ENCODE data around the gene CTNNBL1.
"Not testable (repeated sequence)": the region's sequence is repeated elsewhere in the genome, so short reads cannot be mapped to it uniquely, and the experiment has no call there.

The CTNNBL1 gene, protein sequence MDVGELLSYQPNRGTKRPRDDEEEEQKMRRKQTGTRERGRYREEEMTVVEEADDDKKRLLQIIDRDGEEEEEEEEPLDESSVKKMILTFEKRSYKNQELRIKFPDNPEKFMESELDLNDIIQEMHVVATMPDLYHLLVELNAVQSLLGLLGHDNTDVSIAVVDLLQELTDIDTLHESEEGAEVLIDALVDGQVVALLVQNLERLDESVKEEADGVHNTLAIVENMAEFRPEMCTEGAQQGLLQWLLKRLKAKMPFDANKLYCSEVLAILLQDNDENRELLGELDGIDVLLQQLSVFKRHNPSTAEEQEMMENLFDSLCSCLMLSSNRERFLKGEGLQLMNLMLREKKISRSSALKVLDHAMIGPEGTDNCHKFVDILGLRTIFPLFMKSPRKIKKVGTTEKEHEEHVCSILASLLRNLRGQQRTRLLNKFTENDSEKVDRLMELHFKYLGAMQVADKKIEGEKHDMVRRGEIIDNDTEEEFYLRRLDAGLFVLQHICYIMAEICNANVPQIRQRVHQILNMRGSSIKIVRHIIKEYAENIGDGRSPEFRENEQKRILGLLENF

DNA sequence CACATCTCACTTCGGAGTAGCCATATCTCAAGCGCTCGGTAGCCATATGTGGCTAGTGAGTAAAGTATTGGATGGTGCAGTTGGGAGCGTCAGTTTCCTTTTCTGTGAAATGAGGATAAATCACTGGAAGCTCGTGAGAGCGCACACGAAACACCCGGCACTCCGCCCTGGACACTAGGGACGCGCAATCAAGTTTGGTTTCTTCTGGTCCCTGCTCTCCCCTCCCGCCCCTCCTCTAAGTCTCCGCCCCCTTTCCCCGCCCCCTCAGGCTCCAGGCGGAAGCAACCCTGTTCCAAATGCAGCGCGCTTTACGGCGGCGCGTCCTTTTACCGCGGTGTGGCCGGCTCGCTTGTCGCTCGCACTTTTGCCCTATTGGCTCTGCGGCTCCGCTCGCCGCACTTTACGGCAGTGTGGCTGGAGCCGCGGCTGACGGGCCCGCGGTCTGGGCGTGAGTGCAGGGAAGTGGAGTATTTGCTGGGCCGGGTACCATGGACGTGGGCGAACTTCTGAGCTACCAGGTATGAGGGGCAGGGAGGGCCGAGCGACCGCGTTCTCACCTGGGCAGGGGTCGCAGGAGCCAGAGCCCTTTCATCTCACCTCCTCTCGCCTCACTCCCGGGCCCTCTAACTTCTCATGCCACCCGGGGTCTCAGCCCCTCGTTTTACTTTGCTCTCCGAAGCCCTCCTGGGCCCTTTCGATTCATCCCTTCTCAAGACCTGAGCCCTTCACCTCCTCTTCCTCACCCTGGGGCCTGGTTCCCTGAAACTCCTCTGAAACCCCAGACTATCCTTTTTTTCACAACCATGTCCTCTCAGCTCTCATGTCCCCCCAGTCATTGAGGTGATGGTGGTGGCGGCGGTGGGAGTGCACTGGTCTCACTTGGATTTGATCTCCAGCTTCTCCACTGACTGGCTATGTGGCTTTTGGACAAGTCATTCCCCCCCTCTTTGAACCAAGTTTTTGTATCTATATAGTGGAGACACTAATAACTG is at the start of gene CTNNBL1:
Gene CTNNBL1, plus strand, starts transcription at position 396 of the 992 bp plus-strand sequence. Its CDS starts 93 bp downstream, at position 489.
- DNase-seq, result peak; percentile 87

DNA sequence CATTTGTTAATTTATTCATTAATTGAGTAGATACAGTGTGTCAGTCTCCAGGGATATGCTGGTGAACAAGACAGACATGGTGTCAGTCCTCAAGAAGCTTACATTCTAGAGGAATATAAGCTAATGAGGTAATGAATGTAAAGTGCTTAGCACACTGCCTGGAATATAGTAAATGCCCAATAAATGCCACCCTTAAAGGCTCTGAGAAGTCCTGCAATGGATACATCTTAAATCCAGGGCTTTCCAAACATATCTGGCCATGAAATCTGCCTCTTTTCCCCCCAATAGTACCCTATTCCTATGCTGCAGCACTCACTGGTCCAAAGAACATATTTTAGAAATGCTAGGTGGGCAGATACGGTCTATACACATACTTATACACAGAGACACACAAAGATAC is 49.2 kb upstream of the CTNNBL1 start:
- DNase-seq, result no peak

DNA sequence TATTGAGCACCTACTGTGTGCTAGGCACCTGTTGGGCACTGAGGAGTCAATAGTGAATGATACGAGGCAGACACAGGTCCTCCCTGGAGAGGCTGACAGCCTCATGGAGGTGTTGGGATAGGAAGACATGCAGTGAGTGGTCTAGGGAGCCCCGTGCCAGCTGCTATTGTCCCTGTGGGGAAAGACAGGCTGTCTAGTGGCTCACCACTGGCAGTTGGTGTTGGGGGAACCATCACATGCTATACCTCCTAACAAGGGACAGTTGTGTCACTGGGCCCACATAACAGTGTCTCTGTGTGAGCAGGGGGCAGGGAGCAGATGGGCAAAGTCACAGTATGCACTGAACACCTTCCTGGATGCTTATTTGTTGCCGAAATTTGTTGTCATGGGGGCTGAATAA is 45.9 kb upstream of the CTNNBL1 start:
- no peak for DNase-seq

DNA sequence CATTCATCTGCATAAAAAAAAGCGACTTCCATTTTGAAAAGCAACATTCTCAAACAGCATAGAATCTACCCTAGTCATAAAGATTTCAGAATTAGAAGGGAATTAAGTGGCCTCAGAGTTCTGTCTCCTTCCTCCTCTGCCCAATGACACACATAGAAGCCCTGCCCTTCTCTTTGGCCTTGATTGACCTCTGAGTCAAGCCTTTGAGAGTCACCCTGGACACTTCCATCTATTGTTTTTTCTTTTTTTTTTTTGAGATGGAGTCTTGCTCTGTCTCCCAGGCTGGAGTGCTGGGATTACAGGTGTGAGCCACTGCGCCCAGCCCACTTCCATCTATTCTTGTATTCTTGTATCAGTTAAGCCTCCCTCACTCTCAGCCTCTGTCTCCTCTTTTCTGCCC is 44.8 kb upstream of the CTNNBL1 start:
- no peak for DNase-seq

DNA sequence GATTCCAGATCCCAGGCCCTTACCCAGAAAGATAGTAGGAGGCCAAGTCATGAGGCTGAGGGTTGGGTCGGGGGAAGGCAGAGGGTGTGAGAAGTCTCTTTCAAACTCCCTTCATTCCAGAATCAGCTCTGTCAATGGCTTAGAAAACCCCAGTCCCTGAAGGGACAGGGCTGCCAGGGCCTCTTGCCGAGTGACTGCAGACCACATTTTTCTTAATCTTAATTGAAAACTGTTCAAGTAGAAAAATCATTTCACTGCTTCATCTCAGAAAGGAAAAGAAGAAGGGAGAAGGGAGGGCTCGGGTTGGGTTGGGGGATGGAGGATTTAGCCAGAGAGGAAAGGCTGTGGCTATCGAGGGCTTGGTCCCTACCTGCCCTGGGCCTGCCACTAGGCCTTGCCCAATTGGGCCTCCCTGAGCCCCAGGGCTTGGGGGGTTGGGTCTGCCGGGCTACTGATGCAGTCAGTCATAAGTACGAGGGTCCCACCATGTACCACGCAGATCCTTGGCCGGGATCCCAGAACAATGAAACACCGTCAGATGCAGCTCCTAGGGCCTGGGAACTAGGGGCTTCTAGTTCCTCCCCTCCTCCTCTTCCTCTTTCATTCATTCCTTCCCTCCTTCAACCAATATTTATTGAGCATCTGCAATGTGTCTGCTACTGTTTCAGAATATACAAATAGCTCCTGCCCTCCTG is 44.0 kb upstream of the CTNNBL1 start:
- DNase-seq, result no peak

DNA sequence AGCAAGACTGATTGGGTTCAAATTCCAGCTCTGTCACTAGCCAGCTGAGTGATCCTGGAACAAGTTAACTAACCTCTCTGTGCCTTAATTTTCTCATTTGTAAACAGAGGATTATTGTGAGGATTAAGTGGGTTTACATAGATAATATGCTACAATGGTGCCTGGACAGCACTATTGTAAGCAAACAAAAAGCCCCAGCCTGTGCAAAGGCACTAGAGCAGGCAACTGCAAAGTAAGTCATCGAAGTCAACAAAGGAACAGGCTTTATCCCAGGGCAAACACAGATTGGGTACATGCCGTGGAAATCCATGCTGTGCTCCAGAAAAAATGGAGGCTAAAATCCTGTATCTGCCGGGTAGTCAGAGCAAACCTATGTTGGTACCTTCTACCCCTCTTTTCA is 43.2 kb upstream of the CTNNBL1 start:
- DNase-seq, result no peak

DNA sequence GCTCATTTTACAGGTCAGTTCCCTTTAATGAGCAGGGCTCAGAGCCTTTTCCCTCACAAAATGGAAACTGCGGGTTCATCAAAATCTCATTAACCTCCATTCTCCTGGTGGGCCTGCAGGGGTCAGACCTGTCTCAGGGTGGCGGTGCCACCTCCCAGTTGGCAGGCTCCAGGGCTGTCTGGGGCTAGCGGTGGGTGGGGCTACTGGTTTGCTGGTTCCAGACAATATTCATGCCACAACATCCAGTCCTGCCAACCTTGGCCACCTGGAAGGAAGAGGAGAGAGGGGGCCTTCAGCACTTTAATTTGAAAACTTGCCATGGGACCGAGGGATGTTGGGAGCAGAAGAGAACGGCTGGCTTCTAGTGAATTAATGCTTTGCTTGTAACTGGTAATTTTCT is 41.9 kb upstream of the CTNNBL1 start:
- DNase-seq, result no peak

DNA sequence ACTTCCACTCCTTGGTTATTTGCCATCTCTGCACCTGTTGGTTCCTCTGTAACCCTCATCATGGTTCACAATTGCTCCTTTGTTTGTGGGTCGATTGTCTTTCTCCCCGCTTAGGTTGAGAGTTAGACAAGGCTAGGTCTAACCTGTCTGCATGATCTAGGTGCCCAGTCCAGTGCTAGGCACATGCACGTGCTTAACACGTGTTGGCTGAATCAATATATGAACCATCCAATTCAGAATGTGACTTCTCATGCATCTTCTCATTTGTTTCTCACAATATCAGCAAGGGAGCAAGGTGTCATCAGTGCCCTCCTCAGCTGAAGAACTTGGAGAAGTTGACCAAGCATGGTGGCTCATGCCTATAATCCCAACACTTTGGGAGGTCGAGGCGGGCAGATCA is 36.9 kb upstream of the CTNNBL1 start:
- DNase-seq, result no peak

DNA sequence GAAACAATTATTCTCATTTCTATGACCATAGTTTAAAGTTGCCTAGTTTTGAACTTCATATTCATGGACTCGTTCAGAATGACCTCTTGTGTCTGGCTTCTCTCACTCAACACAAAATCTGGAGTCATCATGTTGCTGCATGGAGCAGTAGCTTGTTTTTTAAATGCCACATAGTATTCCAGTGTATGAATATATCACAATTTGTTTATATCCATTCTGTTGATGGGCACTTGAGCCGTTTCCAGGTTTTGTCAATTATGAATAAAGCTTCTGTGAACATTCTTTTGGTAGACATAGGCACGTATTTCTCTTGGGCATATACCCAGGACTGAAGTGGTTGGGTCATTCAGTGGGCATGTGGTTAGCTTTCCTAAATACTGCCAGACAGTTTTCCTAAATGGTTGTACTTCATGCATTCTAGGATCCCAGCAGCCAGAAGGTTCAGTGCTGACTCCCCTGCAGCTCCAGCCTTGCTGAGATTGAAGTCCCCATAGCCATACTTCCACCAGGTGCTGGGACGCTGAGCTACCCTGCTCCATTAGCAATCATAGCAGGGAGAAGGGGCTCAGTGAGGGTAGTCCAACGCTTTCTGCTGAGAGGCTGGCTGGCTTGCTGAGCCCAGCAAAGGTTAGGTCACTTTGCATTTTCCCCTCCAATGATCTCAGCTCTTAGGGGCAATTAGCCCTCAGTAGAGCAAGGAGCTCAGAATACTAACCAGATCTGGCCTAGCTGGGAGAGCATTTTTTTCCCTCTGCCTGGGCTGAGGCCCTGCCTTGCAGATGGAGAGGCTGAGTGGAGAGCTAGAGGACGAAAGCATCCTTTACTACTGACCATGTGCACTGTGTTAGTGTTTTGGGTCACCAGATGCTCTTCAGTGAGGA is 35.7 kb upstream of the CTNNBL1 start:
- no peak for DNase-seq

DNA sequence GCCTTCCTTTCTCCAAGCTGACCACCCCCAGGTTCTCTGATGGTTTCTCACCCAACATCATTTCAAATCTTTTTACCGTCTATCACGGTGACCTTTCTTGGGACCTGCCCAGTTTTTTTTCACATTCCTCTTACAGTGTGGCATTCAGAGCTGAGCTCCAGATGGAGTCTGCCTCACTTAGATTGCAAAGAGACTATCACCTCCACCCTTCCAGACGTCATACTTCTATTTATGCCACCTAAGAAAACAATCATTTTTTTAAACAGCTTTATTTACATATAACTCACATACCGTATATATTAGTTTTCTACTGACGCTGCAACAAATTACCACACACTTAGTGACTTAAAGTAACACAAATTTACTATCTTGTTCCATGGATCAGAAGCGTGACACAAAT is 32.3 kb upstream of the CTNNBL1 start:
- no peak for DNase-seq

DNA sequence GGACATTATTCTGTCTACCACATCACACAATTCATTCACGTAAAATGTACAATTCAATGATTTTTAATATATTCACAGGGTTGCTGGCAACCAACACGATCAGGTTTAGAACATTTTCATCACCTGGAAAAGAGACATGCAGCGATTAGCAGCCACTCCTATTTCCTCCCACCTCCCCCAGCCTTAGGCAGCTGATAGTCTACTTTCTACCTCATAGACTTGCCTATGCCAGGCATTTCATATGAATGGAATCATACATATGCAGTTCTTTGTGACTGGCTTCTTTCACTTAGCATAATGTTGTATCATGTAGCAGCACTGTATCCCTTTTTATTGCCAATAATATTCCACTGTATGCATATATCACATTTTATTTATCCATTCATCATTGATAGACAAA is 31.5 kb upstream of the CTNNBL1 start:
- no peak for DNase-seq

DNA sequence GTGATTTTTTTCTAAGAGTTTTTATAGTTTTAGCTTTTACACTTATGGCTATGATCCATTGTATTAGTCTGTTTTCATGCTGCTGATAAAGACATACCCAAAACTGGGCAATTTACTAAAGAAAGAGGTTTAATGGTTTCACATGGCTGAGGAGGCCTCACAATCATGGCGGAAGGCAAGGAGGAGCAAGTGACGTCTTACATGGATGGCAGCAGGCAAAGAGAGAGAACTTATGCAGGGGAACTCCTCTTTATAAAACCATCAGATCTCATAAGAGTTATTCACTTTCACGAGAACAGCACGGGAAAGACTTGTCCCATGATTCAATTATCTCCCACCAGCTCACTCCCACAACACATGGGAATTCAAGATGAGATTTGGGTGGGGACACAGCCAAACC is 29.2 kb upstream of the CTNNBL1 start:
- DNase-seq, result not testable (repeated sequence)

DNA sequence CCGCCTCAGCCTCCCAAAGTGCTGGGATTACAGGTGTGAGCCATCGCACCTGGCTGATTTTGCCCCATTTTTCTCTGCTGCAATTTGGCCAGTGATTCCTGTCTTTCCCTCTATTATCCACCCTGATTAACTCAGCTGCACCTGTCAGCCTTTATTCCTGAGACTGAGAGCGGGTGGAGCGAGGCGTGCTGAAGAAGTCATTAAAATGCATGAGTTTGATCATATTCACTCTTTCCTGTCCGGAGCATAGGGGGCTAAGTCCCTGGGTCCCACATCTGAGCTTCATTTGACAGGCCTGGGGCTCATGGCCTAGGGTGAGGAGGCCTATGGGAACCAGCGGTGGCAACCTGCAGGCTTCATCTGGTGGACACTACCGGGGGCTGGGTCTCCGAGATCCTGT is 25.7 kb upstream of the CTNNBL1 start:
- no peak for DNase-seq

DNA sequence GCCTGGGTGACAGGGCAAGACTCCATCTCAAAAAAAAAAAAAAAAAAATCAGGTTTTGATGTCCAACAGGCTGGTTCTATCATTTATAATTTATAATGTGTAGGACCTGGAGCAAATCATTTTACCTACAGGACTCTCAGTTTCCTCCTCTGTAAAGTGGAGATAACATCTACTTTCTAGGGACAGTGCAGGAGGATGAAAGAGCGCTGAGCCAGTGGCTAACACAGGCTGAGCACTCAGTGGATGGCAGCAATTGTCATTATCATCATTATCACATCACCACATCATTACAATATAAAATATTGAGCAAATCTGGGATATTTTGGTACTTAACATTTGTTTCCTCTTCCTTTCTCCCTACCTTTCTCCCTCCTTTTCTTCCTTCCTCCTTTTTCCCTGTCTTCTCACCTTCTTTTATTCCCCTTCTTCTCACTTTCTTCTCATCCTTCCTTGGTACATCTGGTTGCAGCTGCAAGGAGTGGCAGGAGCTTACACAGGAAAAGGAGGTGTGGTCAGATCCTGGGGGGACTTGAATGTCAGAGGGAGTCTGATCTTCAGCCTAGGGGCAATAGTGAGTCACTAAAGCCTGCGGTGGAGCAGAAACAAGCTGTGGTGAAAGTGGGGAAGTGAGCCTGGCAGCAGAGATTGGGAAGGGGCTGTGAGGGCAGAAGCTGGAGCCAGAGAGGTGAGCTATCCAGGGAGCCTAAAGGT is 24.6 kb upstream of the CTNNBL1 start:
- no peak for DNase-seq

DNA sequence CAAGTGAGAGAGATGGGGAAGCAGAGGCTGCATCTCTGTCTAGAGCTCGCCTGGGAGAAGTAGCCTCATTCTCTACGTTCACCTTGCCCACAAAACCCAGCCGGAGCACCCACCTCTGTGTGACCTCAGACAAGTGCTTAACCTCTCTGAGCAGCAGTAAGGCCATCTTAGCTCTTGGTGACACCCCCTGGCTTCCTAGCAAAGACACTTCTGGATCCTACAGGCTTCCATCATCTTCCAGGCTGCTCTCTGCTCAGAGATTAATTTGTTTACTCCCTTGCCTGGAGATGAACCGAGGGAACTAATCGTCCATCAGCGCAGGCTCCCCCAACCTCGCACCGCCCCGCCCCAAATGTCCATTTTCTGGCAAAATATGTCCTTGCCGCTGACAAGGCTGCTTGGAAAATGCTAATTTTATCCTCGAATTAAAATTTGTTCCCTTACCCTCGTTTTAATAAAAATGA is 24.0 kb upstream of the CTNNBL1 start:
- DNase-seq, result no peak

DNA sequence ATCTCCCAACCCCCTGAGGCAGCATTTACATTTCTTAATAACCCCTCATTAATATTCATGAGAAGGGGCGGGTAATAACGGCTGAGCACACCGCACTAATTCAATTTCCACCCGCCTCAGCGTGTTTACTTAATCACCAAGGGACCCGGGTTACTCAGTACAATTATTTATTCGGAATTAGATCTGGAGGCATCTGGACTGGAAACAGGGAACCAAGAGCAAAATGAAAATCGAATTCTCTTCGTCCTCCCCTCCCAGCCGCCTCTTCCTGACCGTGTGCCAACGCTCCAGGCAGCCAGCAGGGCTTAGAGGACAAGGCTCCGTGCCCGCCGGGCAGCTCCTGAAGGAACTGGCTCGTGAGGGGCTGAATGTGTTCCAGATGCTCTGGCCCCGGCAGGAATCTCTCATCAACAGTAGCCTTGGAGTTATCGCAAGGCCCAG is 23.5 kb upstream of the CTNNBL1 start:
- DNase-seq, result peak; percentile 14

DNA sequence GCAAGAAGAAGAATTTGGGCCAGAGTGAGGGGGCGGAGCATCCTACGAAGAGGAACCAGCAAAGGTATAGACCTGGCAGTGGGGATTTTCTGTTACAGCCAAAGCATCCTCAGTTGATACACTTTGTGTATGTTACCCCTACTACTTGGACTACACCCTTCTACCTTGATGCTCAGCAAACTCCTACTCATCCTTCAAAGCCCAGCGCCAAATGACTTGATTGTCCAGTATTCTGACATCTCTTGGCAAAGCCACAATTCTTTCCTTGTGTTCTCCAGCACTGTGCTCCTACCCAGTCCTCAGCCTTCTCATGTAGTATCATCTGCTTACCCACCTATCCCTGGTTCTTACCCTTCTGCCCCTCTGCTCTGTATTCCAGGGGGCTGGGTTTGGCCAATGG is 21.7 kb upstream of the CTNNBL1 start:
- DNase-seq, result no peak

DNA sequence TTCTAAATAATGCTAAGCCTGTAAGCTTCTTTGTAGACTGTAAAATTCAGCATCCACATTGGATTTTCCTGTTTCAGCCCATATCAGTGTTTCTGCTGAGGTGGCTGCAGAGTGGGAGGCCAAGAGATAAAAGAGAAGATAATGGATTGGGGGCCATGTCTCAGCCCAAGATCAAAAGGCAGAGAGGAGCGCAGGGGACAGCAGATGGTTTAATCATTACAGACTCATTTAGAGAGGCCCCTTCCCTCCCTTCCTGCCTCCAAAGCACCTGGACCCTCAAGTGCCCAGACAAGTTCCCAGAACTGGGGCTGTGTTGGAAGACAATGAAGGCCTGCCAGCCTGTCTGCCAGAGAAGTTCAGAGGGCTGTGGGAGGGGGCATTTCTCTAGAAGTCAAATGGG is 20.4 kb upstream of the CTNNBL1 start:
- peak; percentile 17 for DNase-seq

DNA sequence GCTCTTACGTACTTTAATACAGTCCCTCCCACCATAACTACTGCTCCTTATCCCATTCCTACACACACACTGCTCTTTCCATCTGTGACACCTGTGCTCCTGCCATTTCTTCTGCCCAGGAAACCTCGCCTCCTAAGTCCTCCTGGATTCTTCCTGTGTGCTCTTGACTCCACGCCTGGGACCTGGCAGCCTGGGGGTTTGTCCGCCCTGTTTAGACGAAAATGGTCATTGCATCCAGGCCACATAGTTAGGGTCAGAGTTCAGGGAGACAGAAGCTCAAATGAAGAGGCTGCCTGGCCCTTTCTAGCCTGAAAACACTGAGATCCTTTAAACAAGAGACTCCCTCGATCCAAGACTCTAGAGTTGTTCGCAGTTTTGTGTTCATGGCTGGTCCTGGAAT is 17.4 kb upstream of the CTNNBL1 start:
- DNase-seq, result no peak

DNA sequence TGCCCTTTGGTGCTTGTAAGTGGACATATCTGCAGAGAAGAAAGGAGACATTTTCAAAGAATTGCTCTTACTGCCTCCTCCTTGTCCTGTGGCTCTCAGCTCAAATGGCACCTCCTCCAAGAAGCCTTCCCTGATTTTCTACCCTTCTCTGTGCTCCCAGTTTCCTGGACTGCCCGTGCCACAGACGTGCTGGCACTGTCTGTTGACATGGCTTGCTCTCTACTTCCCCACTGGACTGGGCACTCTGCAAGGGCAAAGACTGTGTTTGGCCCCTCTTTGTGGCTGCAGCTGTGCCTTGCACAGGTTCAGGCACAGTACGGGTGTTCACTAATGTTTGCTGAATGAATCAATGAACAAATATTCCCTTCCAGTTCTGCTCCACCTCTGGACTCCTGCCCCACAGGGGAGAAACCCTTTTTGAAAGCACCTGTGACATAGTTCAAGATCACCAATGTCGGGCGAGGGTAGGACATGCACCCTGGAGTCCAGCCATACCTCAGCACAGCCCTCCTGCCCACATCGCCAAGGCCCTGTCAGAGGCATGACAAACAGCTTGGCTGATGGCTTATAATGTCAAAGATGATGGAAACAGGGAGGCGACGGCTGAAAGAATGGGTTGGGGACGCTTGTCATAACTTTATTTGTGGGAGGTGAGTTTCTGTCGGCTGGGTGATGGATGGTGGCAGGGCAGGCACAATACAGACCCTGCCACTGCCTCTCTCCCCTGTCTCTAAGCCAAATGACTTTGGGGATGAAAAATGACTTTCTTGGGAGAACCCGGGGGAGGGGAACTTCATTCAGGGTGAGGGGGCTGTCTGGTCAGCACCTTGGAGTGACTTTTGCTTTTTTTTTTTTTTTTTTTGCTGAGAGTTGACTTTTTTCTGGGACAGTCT is 15.6 kb upstream of the CTNNBL1 start:
- no peak for DNase-seq

Data from DMS79 (cell line).